HG03469 (cell line): Measurements from ENCODE around the gene CCDC14.
"Not testable (repeated sequence)": the region's sequence is repeated elsewhere in the genome, so short reads cannot be mapped to it uniquely, and the experiment has no call there.

ENCODE experiments used
- ATAC-seq: cut with Tn5 transposase; IDR thresholded peaks from one replicate; pipeline ENCODE4 v1.9.1; 2021; ENCODE audit warnings: mild to moderate bottlenecking, moderate library complexity, moderate number of reproducible peaks; ENCODE audit not compliant: unreplicated experiment

Gene CCDC14

DNA sequence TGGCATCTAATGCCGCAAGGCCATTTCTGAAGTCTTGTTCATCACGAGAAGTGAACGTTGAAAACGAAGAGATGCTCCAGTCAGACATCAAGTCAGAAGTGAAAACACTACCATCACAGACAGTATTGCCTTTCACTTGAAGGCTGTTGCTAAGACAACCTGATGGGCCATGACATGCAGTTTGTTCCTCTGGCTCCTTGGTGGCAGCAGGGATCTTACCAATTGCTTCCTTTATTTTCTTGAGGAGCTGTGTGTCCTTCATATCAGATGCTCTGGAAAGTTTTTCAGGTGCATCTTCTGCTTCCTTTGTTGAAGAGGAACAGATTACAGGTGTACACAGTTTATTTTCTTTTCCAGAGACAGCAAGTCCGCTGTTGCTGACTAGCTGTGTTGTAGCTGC, 46.2 kb downstream of the CCDC14 start:
- no peak for ATAC-seq

DNA sequence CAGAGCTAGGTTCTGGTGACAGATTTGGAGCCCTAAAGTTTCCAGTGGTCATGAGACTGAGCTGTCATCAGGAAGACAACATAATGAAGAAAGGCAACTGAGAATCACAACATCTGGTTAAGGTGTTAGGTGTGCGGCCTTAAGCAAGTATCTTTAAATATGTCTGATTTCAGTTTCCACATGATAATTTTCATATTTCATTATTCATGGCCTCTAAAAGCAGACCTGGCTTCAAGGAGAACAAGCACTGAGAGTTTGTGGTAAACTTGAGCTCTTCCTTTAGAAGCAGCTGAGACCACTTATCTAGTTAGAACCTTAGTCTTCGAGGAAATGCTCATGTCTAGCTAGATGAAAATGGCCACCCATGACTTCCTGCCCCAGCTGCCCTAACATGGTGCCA, 51.2 kb downstream of the CCDC14 start:
- no peak for ATAC-seq

DNA sequence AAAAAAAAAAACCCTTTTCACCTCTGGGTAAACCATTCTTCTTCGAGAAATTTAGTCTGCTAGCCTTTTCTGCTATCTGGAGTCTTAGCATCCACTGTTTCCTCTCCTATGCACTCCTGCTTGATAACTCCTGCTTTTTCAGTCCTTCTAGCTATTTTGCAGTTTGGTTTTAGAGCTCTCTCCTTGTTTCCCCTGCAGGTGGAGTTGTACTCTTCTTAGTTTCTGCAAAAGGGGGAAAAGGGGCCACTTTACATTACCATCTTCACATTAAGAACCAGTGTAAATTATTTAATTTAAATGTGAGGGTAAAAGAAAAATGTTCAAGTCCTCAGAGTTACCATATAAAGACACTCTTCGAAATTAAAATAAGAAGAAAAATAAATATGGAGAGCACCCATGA, 53.3 kb downstream of the CCDC14 start:
- no peak for ATAC-seq

DNA sequence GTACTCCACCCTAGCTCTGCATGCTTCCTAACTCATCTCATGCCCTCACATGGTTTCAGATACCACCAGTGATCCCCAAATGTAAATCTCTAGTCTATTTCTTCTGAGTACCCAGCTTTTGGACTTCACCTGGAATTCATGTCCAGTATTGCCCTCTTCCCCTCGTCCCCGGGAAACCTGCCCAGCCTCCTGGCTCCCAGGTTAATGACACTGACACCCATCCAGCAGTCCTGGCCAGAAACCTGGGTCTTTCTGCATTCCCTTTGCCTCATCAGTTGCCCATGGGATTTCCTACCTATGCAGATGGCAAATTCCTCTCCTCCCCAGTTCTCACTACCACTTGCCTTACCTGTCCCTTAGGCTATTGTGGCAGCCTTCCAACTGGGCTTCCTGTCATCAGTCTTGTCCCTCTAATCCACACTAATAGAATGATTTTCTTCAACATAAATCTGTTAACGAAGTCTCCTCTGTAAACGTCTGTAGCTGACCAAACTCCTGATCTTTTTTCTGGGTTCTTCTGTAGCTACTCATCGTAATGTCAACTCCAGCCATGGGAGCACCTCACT, 61.6 kb downstream of the CCDC14 start:
- no peak for ATAC-seq

DNA sequence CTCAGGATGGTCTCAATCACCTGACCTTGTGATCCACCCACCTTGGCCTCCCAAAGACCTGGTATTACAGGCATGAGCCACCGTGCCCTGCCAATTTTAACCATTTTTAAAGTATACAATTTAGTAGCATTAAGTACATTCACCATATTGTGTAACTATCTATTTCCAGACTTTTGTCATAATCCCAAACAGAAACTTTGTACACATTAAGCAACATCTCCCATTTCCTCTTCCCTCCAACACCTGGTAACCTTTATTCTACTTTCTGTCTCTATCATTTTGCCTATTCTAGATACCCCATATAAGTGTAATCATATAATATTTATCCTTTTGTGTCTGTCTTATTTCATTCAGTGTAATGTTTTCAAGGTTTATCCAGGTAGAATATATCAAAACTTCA, 68.0 kb downstream of the CCDC14 start:
- ATAC-seq = no peak

DNA sequence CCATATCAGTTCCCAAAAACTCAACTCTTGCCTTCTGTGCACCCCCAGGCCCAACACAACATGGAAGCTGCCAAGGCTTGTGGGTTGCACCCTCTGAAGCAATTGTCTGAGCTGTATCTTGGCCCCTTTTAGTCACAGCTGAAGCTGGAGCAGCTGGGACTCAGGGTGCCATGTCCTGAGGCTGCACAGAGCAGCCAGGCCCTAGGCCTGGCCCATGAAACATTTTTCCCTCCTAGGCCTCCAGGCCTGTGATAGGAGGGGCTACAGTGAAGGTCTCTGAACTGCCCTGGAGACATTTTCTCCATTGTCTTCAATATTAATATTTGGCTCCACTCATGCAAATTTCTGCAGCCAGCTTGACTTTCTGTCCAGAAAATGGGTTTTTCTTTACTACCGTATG, 68.8 kb downstream of the CCDC14 start:
- ATAC-seq = no peak

DNA sequence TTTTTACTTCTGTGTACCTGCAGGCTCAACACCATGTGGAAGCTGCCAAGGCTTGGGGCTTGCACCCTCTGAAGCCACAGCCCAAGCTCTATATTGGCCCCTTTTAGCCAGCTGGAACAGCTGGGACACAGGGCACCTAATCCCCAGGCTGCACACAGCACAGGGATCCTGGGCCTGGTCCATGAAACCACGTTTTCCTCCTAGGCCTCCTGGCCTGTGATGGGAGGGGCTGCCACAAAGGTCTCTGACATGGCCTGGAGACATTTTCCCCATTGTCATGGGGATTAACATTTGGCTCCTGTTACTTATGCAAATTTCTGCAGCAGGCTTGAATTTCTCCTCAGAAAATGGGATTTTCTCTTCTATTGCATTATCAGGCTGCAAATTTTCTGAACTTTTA, 70.0 kb downstream of the CCDC14 start:
- ATAC-seq = not testable (repeated sequence)

DNA sequence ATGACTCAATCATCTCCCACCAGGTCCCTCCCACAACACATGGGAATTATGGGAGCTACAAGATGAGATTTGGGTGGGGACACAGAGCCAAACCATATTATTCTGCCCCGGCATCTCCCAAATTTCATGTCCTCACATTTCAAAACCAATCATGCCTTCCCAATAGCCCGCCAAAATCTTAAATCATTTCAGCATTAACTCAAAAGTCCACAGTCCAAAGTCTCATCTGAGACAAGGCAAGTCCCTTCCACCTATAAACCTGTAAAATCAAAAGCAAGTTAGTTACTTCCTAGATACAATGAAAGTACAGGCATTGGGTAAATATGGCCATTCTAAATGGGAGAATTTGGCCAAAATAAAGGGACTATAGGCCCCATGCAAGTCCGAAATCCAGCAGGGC, 70.9 kb downstream of the CCDC14 start:
- not testable (repeated sequence) for ATAC-seq

DNA sequence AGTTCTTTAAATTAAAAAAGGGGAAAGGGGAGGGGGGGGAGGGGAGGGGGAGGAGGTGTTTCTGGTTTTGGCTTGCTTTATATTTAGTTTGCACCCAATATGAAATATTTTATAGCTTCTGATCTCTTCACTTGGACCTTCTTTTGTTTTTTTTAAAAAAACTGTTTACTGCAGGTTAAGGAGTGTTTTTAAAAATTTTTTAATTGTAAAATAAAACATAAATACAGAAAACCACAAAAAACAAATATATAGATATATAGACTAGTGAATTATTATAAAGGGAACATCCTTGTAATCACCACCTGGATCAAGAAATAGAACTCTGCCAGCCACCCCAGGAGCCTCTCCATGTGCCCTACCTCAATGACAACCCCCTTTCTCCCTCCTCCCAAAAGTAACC, 76.0 kb downstream of the CCDC14 start:
- ATAC-seq = no peak

DNA sequence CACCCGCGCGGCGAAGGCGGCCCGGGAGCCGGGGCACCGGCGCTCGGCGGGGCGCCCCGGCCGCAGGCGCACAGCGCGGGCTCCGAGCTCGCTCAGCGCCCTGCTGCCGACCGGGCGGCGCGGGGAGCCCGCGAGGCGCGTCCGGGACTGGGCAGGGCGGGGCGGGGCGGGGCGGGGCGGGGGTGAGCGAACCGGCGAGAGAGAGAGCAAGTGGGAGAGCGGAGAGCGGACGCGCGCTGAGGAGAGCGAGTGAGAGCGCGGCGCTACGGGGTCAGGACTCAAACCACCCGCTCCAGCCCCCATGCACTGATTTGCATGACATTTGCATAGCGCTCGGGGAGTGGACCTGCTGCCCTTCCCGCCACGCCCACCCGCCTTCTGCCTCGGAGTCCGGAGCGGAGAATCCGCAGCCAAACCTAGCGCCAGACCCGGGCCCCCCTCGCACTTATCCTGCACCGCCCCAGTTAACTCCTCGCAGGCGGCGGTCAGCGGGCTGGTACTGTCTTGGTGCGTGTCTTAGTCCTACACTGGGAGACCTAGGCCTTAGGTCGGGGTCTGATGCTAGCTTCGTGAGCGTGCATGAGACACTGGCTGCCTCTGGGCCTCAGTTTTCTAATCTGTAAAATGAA, 76.7 kb downstream of the CCDC14 start, which contains the start of gene MYLK:
Gene MYLK, minus strand, starts transcription at position 130 of the 629 bp plus-strand sequence. CDS start 90,491 bp downstream, outside the sequence.
- ATAC-seq = no peak

DNA sequence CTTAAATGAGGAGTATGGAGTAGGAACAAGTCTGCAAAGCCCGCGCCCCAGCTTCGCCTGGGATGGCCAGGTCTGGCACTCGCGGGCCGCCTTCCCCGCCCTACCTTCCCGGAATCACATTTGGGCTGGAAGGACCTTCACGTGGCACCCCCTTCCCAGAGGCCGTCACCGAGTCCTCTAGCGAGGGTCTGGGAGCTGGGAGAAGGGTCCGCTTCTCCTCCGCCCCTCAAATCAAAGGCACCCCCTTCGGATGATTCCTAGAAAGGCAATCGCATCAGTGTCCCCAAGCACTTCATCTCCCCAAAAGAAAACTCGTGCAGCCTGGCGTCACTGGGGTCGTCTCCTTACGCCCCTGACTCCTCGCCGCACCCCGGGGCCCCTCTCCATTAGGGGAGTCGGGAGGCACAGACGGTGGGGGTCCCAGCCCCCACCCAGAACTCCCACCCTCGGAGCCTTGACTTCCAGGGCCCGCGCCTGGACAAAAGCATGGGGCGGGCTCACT, 77.3 kb downstream of the CCDC14 start:
- no peak for ATAC-seq

DNA sequence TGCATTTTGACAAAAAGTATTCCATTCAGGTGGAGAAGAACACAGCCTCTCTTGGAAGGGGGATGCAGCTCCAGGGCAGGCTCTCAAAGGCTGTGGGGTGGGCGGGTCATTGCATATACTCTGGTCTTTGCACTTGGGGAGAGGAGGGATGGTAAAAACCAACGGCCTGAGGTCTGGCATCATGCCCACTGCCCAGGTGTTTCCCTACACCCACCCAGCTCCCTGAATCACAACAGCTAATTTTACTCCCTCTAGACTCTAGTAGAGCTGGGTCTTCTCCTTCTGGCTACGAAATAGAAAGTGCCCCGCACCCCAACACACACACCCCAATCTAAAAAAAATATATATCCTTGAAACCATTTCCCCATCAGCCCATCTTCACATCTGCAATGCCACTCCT, 77.9 kb downstream of the CCDC14 start:
- ATAC-seq = no peak

DNA sequence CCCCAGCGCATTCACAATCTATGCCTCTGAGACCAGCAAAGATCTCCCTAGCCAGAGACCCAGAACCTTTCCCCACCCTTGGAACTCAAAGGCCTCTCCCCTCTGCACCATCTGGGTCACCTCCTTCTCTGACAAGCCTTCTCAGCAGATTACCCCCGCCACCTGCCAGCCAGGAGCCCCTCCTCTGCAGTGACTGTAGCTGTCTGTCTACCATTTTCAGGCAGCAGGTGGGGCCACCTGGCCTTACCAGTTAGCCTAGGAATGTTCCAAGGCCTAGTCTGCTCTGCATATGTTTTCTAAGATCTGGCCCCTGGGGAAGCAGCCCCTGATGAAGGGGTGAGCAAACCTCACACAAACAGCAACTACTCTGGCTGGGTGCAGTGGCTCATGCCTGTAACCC, 79.3 kb downstream of the CCDC14 start:
- ATAC-seq = no peak

DNA sequence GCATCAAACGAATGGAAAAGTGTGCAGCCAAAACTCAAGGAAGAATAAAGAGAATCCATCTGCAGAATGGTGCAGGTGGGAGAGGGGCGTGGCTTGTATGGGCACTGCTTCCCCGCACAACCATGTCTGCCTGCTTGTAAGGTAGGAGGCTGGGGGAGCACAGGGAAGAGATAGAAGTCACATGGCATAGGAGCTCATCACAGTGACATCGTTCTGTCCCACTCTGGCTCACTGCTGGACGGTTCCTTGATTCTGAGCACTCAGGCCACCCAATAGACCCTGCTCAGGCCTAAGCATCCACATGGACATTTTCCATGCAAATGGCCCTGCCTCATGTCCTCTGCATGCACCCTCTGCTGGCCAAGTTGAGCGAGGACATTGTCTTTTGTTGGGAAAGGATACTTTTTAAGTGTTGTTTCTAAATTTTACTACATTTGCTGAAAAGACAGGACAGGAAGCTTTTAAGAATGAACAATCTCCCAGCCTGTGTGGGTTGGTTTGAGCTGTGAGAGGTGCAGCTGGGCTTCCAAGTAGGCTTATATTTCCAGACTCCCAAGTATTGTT, 79.9 kb downstream of the CCDC14 start:
- ATAC-seq = no peak

DNA sequence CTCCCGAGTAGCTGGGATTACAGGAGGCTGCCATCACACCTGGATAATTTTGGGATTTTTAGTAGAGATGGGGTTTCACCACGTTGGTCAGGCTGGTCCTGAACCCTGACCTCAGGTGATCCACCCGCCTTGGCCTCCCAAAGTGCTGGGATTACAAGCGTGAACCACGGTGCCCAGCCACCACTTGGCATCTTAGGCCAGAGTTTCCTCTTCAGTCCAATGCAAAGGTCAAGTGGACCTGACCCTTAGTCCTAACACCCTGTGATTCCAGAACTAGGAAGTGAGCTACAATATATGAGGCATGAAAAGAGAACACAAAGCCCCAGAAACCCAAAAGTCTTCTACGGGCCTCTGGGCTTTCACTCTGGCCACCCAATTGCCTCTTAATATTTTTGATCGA, 82.2 kb downstream of the CCDC14 start:
- no peak for ATAC-seq

DNA sequence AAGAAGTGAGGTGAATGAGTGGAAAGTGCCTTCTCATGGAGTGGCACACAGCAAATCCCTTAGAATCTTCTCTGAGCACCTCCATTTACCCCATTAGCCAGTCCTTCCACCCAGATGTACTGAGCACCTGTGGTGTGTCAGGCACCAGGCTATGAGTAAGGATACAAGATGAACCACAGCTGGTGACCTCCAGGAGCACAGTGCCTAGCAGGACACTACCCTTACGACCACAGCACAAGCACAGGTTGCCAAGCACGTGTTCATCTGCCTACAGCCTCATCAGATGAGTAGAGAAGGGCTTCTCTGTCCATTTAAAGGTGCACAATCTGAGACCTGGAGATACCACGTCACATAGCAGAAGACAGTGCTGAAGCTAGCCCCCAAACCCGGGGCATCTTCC, 83.1 kb downstream of the CCDC14 start:
- no peak for ATAC-seq

DNA sequence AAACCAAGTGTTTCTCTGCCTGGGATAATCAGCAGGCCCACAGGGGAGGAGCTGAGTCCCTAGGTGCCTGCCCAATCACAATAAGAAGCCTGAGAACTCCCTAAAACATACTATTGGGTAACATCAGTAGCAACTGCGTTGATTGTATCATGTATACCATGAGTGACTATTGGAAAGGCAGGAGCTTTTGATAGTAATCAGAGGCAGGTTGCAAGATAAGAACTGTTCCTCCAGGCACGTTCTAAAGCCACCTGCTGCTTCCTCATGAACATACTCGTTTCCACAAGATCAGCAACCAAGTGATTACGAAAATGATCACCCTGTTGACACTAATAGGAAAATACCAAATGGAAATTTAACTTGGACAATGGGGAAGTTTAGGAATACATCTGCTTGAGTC, 83.6 kb downstream of the CCDC14 start:
- no peak for ATAC-seq

DNA sequence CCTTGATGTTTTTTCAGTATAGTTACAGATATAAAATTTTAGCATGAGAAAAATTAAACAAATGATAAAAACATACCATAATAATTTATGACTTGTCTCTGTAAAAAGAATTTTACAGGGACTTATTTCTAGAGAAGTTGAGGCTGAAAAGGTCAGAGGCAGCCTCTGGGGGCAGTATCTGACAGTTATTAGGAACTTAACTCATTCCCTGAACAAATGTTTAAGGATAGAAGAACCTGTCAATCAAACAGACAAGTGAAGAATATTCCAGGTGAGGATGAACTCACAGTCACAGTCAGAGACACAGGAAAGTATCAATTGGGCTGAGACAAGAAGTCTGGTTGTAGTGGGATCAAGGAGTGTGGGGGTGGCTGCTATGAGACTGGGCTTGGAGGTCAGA, 84.2 kb downstream of the CCDC14 start:
- ATAC-seq = no peak

DNA sequence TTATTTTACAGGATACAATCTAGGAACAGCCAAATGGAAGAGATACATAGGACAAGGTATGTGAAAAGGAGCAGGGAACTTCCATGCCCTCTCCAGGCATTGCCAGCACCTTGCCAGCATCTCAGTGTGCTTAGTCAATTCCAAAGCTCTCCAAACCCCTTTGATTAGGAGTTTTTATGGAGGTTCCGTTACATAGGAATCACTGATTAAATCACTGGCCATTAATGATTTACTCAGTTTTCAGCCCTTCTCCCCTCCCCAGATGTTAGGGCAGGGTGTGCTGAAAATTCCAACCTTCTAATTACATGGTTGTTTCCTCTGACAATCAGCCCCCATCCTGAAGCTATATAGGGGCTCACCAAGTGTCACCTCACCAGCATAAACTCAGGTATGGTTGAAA, 88.4 kb downstream of the CCDC14 start:
- ATAC-seq = no peak

DNA sequence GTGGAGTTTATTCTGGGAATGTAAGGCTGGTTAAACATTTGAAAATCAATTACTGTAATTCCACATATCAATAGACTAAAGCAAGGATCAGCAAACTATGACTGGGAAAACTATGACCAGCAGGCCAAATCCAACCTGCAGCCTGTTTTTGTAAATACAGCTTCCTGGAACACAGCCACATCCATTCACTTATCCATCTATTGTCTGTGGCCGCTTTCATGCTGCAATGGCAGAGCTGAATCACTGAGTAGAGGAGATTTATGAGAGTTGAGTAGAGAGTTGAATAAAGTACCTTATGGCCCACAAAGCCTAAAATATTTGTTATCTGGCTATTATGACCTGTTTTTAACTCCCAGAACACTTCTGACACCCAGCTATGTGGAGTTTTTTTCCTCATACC, 89.1 kb downstream of the CCDC14 start:
- ATAC-seq = no peak

DNA sequence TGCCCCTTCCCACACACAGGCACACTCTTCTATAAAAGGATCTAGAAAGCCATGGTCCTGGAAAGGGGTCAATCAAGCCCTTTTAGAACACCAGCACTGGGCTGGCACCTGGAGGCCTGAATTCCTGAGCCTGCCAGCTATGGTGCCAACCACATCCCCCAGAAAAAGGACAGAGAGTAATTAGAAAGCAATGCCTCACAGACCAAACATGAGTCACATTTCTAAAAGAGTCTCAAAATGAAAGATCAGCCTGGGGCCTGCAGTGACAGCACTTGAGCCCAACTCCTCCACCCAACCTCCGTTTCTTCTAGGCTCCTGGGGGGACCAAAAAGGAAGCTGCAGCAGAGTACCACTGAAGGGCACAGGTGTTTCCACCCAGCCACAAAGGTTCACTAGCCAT, 91.0 kb downstream of the CCDC14 start:
- ATAC-seq = no peak

DNA sequence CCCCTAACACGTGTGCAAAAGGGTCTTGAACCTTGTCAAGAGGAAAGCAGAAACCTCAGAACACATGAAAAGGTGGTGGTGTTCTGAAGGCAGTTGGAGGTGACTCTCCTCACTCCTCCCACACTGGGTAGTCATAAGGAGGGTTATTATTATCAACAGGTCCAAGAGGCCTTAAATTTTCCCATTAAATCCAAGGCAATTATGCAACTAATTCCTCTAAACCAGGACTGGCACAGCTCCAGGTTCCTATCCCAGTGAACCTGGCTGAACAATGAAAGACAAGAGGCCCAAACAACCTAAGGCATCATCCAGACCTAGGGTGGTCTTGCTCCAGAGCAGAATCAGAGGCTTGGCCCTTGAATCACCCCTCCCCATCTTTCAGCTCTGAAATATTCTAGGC, 91.9 kb downstream of the CCDC14 start:
- ATAC-seq = no peak

DNA sequence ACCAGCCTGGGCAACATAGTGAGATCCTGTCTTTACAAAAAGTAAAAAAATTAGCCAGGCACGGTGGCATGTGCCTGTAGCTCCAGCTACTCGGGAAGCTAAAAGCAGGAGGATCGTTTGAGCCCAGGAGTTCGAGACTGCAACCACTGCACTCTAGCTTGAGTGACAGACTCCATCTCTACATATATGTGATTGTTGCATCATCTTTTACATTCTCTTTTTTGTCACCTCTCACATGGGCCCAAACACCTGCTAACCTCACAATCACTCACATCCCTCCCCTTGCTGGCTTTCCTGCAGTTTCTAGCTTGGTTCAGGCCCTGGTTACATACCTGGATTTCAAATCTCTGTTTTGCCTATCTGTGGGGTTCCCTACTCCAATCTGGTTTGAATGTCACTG, 96.3 kb downstream of the CCDC14 start:
- no peak for ATAC-seq
